Osteoblast (primary cell): ENCODE measurements around the gene MTA3. TPM values are rescaled to one million over a fixed set of nuclear protein-coding genes. Genes with fewer than 3 reads are reported as not detected.

Experiments
- DNase-seq: peaks from one replicate; pipeline ENCODE4 v3.0.0; 2011; ENCODE audit warnings: low spot score, mixed read lengths; ENCODE audit not compliant: insufficient read length; ENCODE audit errors: missing footprints
- H2AFZ ChIP-seq: 2 replicates; pipeline ENCODE4 v1.6.0; 2011; ENCODE audit warnings: mild to moderate bottlenecking, low read length
- H3K27ac ChIP-seq: 2 replicates; pipeline ENCODE4 v1.5.1; 2011; ENCODE audit warnings: mild to moderate bottlenecking, low read depth, low read length, moderate library complexity
- H3K27me3 ChIP-seq: 2 replicates; pipeline ENCODE4 v1.6.0; 2012; ENCODE audit warnings: mild to moderate bottlenecking, control low read depth, inconsistent platforms, low read length, moderate library complexity; ENCODE audit not compliant: insufficient read depth
- H3K36me3 ChIP-seq: 2 replicates; pipeline ENCODE4 v1.5.1; 2011; ENCODE audit warnings: mild to moderate bottlenecking, low read length, control low read depth, moderate library complexity; ENCODE audit not compliant: insufficient read depth
- H3K4me1 ChIP-seq: 2 replicates; pipeline ENCODE4 v1.5.1; 2011; ENCODE audit warnings: mild to moderate bottlenecking, low read length, control low read depth, moderate library complexity; ENCODE audit not compliant: insufficient read depth
- H3K4me2 ChIP-seq: 2 replicates; pipeline ENCODE4 v1.6.0; 2011; ENCODE audit warnings: mild to moderate bottlenecking, low read length; ENCODE audit not compliant: insufficient read depth
- H3K4me3 ChIP-seq: fragments of 200-600 bp; sonication (generic); 3 replicates; pipeline ENCODE4 v1.5.1; 2012; ENCODE audit warnings: mild to moderate bottlenecking, low read length, inconsistent platforms; ENCODE audit not compliant: insufficient read depth
- H3K79me2 ChIP-seq: 2 replicates; pipeline ENCODE4 v1.6.0; 2012; ENCODE audit warnings: mild to moderate bottlenecking, low read length, control low read depth, inconsistent platforms; ENCODE audit not compliant: insufficient read depth
- H3K9me3 ChIP-seq: 2 replicates; pipeline ENCODE4 v1.5.1; 2011; ENCODE audit warnings: low read depth, low read length, control low read depth
- H4K20me1 ChIP-seq: 2 replicates; pipeline ENCODE4 v1.6.0; 2012; ENCODE audit warnings: mild to moderate bottlenecking, low read length, control low read depth; ENCODE audit not compliant: insufficient read depth
- CTCF ChIP-seq: IDR thresholded peaks from 2 replicates; pipeline ENCODE4 v1.5.1; 2011; ENCODE audit warnings: mild to moderate bottlenecking, low read depth, low read length, moderate library complexity; ENCODE audit errors: extremely low read depth
- total RNA-seq: library from RNA; depleted of rRNA; stranded (reverse); fragments of >200 nt; gene quantifications from 2 replicates; pipeline ENCODE4 v1.2.3, GENCODE V29; 2012

Gene MTA3
- total RNA-seq, 1 donor: 29.3 TPM

GRCh38 chr2:42645551-42645950, 77.1 kb downstream of the MTA3 start:
- TF ChIP-seq CTCF: no peak
- Histone ChIP-seq H3K36me3 (peaks cover 12% of the 10 kb centered on the region), H3K9me3 (peaks cover 2% of the 10 kb centered on the region), H3K79me2 (no peaks in the 10 kb centered on the region), H4K20me1 (no peaks in the 10 kb centered on the region), H3K27me3 (no peaks in the 10 kb centered on the region), H3K4me2 (no peak overlapping the region), H3K4me1 (no peaks in the 10 kb centered on the region), H3K27ac (no peak overlapping the region), H2AFZ (no peak overlapping the region), H3K4me3 (no peak overlapping the region)
- no peak for DNase-seq

DNA sequence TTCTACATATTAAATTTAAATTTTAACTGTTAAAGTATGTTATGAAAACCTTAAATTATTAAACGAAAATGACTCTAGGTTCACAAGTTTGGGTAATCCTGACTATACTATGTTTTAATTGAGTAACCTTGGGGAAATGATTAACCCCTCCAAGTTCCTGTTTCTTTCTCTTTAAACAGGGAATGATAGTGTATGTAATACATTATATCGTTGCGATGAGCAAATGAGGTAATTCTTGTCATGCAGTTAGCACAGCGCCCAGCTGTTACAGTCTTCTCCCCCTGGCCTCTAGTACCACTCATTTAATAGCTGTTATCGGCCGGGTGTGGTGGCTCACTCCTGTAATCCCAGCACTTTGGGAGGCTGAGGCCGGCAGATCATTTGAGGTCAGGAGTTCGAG, 80.4 kb downstream of the MTA3 start:
- Histone ChIP-seq H2AFZ (no peak overlapping the region), H3K36me3 (peaks cover 12% of the 10 kb centered on the region), H3K9me3 (peaks cover 2% of the 10 kb centered on the region), H3K4me2 (no peak overlapping the region), H4K20me1 (no peaks in the 10 kb centered on the region), H3K4me1 (no peaks in the 10 kb centered on the region), H3K27me3 (no peaks in the 10 kb centered on the region), H3K4me3 (no peak overlapping the region), H3K27ac (no peak overlapping the region), H3K79me2 (no peaks in the 10 kb centered on the region)
- no peak for DNase-seq
- no peak for TF ChIP-seq CTCF

GRCh38 chr2:42651057-42651456, 82.6 kb downstream of the MTA3 start:
- Histone ChIP-seq H3K36me3 (peaks cover 6% of the 10 kb centered on the region), H3K4me2 (no peak overlapping the region), H3K27me3 (no peaks in the 10 kb centered on the region), H3K4me1 (no peaks in the 10 kb centered on the region), H2AFZ (no peak overlapping the region), H3K27ac (no peak overlapping the region), H3K79me2 (no peaks in the 10 kb centered on the region), H3K4me3 (no peak overlapping the region), H3K9me3 (no peaks in the 10 kb centered on the region), H4K20me1 (no peaks in the 10 kb centered on the region)
- no peak for TF ChIP-seq CTCF
- no peak for DNase-seq

DNA sequence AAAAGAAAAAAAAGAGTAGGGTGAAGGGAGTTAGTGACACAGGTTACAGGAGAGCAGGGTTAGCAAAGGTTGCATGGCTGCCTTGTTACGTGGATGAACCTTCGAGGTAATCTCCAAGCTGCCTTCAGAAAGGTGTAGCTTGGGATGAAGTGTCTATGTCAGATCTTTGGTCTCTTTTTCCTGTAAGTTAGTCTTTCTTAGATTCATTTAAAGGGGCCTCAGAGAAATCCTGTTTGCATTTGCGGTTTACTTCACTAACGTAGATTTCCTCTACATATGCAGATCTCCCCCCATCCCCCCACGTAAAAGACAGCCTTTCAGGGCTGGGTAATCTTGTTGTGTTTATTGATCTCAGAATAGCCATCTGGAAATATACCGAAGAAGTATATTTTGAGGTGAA, 83.7 kb downstream of the MTA3 start:
- Histone ChIP-seq H4K20me1 (no peaks in the 10 kb centered on the region), H2AFZ (no peak overlapping the region), H3K4me2 (no peak overlapping the region), H3K27ac (no peak overlapping the region), H3K9me3 (no peaks in the 10 kb centered on the region), H3K4me1 (no peaks in the 10 kb centered on the region), H3K79me2 (no peaks in the 10 kb centered on the region), H3K36me3 (peaks cover 4% of the 10 kb centered on the region), H3K27me3 (no peaks in the 10 kb centered on the region), H3K4me3 (no peak overlapping the region)
- no peak for TF ChIP-seq CTCF
- no peak for DNase-seq
